GM23248 (cell line): ENCODE data around the gene KREMEN1.
A peak's percentile ranks its signal among the peaks of the same experiment; 100 is the strongest.

ENCODE experiments used
- EZH2 ChIP-seq: fragments of 200-600 bp; sonication (generic); IDR thresholded peaks from 2 replicates; pipeline ENCODE4 v1.6.1; 2018; ENCODE audit warnings: antibody characterized with exemption, mild to moderate bottlenecking; ENCODE audit not compliant: insufficient read depth, poor library complexity, severe bottlenecking
- EZH2phosphoT487 ChIP-seq: fragments of 200-600 bp; sonication (generic); IDR thresholded peaks from 2 replicates; pipeline ENCODE4 v1.6.1; 2018; ENCODE audit warnings: antibody characterized with exemption, moderate library complexity, mild to moderate bottlenecking, low read depth; ENCODE audit not compliant: insufficient read depth

GRCh38 chr22:29206372-29207242, 133.8 kb downstream of the KREMEN1 start:
- TF ChIP-seq EZH2 (peak; percentile 89), EZH2phosphoT487 (0 out of 2 replicates have a peak, but pooled peaks have one; percentile 43)
